Activated gamma-delta T cell treated with Interleukin-2 at 50 U/mL for 16 hours (primary cell): Measurements from ENCODE around the gene SYNE1.
"Not testable (repeated sequence)": the region's sequence is repeated elsewhere in the genome, so short reads cannot be mapped to it uniquely, and the experiment has no call there.

Experiments used
- DNase-seq: peaks from one replicate; pipeline ENCODE4 v3.0.0-alpha.2; 2020

SYNE1 gene

GRCh38 chr6:152478377-152479010 lies 158.7 kb downstream of the SYNE1 start:
- DNase-seq = no peak

- DNase-seq = no peak
Observed at GRCh38 chr6:152474354-152474753, 162.8 kb downstream of the SYNE1 start.

DNA sequence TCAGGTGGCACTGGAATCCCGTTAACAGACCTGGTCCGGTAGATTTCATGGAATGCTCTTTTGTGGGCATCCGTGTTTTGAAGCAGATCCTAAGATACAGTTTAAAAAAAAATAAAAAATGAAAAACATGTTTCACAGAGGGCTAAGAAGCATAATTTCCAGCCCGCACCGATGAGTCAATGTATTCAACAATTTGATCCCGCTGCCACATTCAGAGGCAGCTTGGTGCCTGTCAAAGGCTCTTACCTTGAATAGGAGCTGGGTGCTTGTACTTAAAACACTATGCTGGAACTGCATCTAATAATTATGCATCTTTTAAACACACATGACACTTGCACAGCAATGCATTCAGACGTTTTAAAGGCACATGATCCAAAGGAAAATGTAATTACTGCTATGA lies 164.8 kb downstream of the SYNE1 start:
- DNase-seq = no peak

DNA sequence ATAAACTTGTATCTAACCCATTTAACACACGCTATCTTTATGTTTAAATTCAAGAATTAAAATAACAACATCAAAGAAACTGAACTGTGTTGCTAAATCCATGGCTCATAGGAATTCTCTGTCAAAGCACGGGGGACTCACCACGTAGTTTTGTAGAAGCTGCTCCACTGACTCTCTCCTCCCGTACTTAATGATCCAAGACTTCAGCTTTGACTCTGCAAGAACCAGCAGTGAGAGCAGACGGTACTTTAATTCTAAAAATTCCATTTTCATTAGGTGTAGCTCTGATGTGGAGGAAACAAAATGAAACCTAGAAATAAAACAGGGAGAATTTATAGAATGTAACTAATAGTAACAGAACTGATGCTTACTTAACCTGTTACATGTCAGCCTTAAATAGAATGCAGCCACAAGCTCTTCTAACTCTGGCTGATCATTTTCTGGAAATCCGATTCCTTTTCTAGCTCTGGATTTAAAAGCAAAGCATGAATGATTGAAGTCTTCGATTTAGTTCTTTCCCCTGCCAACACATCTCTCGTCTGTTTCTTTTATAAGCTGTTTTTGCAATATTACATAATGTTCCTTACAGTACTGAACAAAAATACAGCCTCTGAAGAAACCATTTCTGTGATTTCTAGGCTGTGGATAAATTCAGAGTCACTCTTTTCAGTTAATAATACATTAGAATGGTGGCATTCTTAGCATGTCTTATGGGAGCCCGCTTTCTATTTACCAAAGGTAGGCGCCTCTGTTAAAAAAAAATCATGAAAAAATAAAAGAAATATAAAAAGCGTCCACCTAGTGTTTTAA lies 165.5 kb downstream of the SYNE1 start:
- no peak for DNase-seq

DNA sequence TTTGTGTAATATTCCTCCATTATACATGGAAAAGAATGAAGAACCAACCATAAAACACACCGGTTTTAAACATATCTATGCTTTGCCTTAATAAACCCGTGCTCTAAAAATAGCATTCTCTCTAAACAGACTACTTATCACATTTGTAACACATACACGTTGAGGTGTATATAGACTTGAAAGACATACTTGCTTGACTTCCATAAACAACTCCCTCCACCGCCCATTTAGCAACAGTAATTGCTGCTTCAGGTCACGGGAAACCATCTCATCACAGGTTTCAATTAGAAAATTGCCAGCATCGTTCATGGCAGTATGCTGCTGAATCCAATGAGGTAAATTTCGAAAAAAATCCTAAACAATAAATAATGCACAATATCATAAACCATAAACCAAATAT lies 174.0 kb downstream of the SYNE1 start:
- no peak for DNase-seq

DNA sequence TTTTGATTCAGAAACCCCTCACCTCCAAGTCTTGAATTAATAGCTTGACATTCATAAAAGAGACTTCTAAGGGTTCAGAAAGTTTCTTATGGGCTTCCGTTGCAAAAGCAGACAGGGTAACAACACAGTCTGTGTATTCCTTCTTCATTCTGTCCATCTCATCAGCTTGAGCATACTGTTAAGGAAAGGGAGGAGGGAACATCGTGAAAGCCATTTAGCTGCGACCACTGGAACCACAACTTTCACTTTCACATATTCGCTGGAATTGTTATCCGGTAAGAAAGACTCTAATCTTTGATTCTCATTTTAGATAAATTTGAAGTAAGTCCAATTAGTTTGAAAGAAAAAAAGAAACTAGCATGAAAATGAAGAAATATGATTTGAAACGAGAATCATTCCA lies 174.4 kb downstream of the SYNE1 start:
- no peak for DNase-seq

DNA sequence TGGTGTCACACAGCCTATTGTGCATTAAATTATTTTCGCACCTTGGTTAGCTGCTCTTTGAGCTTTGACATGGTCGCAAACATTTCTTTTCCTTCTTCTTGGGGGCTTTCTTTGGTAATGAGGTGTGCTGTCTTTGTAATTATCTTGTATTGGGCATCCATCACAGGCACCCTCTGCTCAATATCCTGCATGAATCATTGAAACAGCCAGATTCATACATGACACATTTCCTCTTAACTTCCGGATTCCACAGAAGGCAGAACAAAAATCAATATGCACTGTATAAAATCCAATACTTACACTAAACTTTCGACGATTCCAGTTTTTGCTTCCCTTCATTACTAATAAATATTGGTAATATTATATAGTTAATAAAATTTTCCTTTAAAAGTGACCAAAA lies 175.6 kb downstream of the SYNE1 start:
- no peak for DNase-seq

GRCh38 chr6:152458648-152459644 lies 178.2 kb downstream of the SYNE1 start:
- no peak for DNase-seq

GRCh38 chr6:152457949-152458624 lies 179.1 kb downstream of the SYNE1 start:
- DNase-seq = no peak

- DNase-seq = no peak
Observed at GRCh38 chr6:152454003-152454402, 183.2 kb downstream of the SYNE1 start.

GRCh38 chr6:152453421-152453820 lies 183.7 kb downstream of the SYNE1 start:
- no peak for DNase-seq

DNA sequence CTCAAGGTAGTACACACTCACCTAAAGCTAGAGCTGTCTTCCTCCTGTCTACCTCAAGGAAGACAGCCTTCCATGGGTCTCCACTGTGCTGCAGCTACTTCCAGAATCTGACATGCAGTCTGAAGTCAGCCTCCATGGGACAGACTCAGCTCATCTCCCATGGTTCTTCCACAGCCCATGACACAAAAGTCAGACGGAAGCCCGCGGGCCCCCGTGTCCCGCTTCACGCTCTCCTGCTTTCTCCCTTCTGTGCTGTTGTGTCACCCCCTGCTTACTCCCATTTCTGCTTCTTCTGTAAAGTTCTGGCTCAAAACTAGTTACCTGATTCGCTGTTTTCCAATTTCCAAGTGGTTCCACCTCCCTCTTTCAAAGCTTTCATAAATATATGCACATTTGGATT lies 184.5 kb downstream of the SYNE1 start:
- no peak for DNase-seq

- no peak for DNase-seq
Observed at GRCh38 chr6:152450519-152450918, 186.6 kb downstream of the SYNE1 start.

DNA sequence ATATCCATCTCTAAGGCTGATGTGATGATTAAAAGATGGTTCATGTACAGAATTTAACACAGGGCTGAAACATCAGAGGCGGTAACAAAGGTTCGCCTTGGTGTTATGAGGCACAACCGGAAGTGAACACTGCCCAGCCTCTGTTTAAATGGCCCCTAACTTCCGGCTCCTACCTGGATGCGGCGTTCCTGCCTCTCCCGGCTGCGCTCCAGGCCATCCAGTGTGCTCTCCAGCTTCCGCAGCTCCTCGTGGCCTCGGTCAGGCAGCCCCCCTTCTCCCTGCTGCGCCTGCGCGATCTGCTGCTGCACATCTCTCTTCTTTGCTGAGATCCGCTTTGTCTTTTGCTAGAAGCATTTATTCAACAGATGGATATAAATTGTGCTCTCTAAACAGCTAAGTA lies 195.3 kb downstream of the SYNE1 start:
- no peak for DNase-seq

GRCh38 chr6:152435816-152436215 lies 201.3 kb downstream of the SYNE1 start:
- DNase-seq = no peak

DNA sequence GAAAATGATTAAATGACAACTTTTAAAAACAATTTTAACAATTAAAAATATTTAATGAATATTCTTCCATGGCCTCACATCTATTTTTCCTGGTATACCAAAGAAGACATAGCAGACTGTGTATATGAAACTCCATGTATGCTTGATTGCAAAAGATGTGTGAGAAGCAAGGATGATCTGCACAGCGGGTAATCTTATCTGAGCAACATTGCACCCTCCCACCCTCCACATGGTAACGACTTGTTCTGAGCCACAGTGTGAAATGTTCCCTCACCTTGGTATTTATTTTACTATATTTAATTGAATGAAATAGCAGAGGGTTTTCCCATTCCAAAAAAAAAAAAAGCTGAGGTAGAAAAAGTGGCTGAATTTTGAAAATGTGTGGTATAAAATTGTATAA lies 204.4 kb downstream of the SYNE1 start:
- no peak for DNase-seq

DNA sequence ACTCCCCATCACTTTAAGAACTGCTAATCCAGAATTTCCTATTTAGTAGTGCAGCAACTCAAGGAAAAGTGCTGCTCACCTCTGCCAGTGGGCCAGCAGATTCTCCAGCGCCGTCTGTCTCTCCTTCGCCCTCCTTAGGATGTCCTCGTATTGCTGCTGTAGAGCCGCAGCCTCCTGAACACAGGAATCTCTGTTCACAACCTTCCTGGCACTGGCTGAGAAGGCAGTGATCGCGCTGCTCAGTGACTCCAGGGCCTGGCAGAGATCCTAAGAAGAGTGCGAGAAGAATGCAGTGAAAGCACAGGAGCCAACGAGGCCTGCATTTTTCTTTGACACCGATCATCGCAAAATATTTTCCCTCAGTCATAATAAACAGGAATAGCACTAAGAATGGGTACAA lies 209.0 kb downstream of the SYNE1 start:
- DNase-seq = no peak

DNA sequence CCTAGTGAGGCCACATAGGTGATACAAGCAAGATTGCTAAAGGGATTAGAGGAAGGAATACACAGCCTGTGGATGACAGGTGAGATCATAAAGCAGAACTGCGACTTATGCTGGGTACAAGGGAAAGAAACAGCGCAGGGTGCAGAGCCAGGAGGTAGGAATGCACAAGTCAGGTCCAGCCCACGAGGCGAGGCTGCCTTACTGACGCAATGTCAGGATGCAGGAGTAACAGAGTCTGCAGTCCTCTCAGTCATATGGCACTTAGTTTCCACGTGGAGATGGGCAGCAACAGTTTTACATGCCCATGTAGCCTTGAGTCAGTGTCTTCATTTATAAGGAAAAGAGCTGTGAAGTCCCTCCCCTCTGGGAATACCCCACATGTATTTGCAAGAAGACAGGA lies 210.9 kb downstream of the SYNE1 start:
- DNase-seq = no peak

- no peak for DNase-seq
Observed at GRCh38 chr6:152423216-152424103, 213.7 kb downstream of the SYNE1 start.

GRCh38 chr6:152421496-152421895 lies 215.7 kb downstream of the SYNE1 start:
- DNase-seq = not testable (repeated sequence)

DNA sequence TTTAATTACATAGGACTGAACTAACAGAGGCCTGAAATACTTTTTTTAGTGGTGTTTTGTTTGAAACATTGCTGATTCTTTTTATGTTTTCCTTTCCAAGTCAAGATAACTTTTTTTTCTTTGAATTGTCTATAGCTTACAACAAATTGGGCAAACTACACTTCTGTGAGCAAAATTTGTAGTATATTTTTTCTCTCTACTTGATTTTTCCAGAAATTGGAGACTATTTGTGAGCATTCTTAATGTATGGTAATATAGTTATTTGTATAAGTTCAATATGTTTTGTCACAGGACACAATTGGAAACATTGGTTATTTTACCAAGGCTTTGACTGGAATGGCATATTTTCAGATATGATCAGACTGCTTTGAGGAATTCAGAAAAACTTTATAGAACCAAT lies 216.5 kb downstream of the SYNE1 start:
- DNase-seq = no peak

DNA sequence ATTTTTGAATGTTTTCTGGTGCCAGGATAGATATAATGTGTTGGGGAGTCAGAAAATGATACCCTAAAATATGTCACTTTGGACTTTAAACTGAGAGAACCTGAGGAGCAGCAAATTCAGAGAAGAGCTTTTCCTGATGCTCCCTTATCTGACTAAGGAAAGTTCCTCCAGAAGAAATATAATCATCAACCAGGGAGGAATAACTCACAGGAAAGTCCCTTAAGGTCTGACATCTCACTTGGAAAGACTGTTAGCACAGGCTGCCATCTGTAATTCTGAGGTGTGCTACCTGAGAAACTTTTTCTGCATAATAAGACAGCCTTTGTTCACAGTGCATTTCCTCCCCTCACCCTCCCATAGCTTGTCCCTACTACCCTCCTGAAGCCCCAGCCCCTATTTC lies 218.6 kb downstream of the SYNE1 start:
- no peak for DNase-seq
